GM18498 (cell line): ENCODE results near the gene NANOG.
"Not testable (repeated sequence)": the region's sequence is repeated elsewhere in the genome, so short reads cannot be mapped to it uniquely, and the experiment has no call there.

Experiments used
- ATAC-seq: cut with Tn5 transposase; IDR thresholded peaks from one replicate; pipeline ENCODE4 v1.9.1; 2021; ENCODE audit warnings: mild to moderate bottlenecking, moderate library complexity; ENCODE audit not compliant: unreplicated experiment

NANOG gene

DNA sequence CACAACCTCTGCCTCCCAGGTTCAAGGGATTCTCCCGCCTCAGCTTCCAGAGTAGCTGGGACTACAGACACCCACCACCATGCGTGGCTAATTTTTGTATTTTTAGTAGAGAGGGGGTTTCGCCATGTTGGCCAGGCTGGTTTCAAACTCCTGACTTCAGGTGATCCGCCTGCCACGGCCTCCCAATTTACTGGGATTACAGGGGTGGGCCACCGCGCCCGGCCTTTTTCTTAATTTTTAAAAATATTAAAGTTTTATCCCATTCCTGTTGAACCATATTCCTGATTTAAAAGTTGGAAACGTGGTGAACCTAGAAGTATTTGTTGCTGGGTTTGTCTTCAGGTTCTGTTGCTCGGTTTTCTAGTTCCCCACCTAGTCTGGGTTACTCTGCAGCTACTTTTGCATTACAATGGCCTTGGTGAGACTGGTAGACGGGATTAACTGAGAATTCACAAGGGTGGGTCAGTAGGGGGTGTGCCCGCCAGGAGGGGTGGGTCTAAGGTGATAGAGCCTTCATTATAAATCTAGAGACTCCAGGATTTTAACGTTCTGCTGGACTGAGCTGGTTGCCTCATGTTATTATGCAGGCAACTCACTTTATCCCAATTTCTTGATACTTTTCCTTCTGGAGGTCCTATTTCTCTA is at the start of gene NANOG:
NANOG (plus strand) TSS at position 519 of the 645 bp plus-strand sequence. CDS start 213 bp downstream, outside the sequence.
- not testable (repeated sequence) for ATAC-seq

DNA sequence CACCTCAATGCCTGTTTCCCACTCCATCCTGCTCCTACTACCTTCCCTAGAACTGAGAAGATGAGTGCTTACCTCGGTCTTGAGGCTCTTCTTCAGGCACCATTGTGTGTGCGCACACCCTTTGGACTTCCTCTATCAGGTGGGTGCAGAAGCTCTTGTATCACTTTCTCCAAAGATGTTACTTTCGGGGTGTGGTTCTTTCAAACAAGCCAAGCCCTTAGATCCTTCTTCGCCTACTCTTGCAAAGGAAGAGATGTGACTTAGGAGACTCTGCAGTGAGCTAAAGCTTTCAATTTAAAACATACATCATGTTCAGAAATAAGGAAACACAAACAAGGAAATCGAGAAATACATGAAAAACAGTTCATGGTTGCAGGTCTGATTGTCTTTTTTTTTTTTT is 42.0 kb upstream of the NANOG start, which contains the start of gene CLEC4C:
CLEC4C (minus strand) TSS at position 130 of the 400 bp plus-strand sequence; CDS start at position 103, 27 bp downstream.
- no peak for ATAC-seq

DNA sequence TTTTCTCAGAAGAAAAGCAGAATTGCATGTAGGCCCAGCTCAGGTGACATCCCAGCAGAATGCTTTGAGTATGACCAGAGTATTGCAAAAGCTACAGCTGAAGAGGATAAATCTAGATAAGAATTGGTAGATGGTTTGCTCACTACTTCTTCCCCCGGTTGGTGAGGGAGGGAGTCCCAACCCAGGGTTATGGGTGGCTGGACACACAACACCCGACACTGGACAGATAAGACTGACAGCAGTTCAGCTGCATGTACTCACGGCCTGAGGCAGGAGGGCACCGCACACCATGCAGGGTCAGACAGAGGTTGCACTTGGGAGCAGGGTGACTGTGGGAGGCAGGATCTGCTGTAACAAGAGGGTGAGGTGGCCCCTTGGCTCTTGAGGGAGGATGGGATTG is 40.4 kb upstream of the NANOG start:
- ATAC-seq, result no peak

GRCh38 chr12:7749442-7749841 is 39.8 kb upstream of the NANOG start:
- no peak for ATAC-seq

- ATAC-seq, result no peak
Measured at GRCh38 chr12:7750350-7750749, 38.9 kb upstream of the NANOG start.

GRCh38 chr12:7751394-7751793 is 37.8 kb upstream of the NANOG start:
- no peak for ATAC-seq

DNA sequence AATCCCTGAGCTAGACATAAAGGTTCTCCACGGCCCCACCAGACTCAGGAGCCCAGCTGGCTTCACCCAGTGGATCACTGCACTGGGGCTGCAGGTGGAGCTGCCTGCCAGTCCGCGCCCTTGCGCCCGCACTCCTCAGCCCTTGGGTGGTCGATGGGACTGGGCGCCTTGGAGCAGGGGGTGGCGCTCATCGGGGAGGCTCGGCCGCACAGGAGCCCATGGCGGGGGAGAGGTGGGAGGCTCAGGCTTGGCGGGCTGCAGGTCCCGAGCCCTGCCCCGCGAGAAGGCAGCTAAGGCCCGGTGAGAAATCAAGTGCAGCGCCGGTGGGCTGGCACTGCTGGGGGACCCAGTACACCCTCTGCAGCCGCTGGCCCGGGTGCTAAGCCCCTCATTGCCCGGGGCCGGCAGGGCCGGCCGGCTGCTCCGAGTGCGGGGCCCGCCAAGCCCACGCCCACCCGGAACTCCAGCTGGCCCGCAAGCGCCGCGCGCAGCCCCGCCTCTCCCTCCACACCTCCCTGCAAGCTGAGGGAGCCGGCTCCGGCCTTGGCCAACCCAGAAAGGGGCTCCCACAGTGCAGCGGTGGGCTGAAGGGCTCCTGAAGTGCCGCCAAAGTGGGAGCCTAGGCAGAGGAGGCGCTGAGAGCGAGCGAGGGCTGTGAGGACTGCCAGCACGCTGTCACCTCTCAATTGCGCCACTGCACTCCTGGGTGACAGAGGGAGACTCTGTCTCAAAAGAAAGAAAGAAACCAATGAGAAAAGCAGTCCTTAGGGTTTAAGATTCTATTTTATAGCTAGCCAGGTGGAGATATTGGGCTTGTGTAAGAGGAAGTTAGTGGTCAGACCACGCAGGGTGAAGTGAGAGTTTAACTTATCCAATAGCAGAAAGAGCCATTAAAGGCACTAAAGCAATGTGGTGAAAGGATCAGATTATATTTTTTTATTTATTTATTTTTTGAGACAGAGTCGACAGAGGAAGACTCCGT is 37.0 kb upstream of the NANOG start:
- not testable (repeated sequence) for ATAC-seq

GRCh38 chr12:7755668-7756067 is 33.5 kb upstream of the NANOG start:
- not testable (repeated sequence) for ATAC-seq

GRCh38 chr12:7756993-7757392 is 32.2 kb upstream of the NANOG start:
- no peak for ATAC-seq

DNA sequence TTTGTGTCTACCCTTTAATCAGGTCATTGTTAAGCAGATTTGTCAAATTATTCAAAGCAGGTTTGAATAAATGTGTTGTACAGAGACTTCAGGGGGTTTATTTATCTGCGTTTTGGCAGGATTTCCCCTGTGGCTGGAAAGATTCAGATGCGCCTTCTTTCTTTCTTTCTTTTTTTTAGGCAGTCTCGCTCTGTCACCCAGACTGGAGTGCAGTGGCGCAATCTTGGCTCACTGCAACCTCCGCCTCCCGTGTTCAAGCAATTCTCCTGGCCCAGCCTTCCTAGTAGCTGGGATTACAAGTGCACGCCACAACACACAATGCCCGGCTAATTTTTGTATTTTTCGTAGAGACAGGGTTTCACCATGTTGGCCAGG is 30.4 kb upstream of the NANOG start:
- ATAC-seq, result no peak

- no peak for ATAC-seq
Measured at GRCh38 chr12:7769999-7770398, 19.2 kb upstream of the NANOG start.

GRCh38 chr12:7781274-7781673 is 7.9 kb upstream of the NANOG start:
- no peak for ATAC-seq

DNA sequence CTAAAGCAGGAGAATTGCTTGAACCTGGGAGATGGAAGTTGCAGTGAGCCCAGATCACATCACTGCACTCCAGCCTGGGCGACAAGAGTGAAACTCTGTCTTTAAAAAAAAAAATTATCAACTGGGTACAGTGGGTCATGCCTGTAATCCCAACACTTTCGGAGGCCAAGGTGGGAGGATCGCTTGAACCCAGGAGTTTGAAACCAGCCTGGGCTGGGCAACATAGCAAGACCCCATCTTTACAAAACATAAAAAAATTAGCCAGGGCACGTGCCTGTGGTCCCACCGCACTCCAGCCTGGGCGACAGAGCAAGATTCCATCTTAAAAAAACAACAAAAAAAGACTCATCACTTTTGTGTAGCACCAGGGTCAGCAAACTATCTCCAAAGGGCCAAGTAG is 7.1 kb upstream of the NANOG start:
- no peak for ATAC-seq

DNA sequence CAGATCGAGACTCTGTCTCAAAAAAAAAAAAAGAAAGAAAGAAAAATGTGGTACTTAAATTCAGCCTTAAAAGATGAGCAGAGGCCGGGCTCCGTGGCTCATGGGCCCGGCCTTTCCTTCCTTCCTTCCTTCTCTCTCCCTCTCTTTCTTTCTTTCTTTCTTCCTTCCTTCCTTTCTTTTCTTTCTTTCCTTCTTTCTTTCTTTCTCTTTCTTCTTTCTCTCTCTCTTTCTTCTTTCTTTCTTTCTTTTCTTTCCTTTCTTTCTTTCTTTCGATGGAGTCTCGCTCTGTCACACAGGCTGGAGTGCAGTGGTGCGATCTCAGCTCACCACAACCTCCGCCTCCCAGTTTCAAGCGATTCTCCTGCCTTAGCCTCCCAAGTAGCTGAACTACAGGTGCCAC is 5.8 kb upstream of the NANOG start:
- ATAC-seq, result not testable (repeated sequence)

- no peak for ATAC-seq
Measured at GRCh38 chr12:7784701-7785100, 4.5 kb upstream of the NANOG start.

DNA sequence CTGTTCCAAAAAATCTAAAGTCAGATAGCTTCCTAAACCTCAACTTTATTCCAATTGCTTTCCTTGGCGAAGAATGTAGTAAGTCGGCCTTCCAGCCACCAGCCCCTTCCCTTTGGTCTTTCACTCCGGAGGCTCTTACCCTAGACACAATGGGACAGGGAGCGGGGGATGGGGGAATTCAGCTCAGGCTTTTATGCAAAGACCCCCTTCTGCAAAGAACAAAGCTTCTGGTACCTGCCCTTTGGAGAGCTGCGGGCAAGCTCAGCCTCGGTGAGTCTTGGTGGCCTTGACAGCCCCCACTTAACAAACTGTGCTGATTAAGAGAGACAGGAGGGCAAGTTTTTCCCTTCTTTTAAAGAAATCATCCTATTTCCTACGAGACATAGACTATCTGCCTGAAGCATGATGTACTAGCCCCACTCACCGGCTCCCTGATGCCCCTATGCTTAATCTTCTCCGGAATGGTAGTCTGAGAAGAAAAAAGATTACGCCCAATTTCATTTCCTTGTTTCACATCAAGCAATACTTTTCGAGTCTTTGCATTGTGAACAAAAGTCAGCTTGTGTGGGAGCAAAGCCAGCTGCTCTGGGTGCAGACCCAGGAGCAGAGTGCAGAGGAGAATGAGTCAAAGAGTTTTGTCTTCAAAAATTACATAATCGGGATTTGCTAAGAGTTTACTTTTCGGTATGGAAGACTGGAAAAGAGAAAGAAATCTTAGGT is 1.5 kb upstream of the NANOG start:
- ATAC-seq, result no peak

DNA sequence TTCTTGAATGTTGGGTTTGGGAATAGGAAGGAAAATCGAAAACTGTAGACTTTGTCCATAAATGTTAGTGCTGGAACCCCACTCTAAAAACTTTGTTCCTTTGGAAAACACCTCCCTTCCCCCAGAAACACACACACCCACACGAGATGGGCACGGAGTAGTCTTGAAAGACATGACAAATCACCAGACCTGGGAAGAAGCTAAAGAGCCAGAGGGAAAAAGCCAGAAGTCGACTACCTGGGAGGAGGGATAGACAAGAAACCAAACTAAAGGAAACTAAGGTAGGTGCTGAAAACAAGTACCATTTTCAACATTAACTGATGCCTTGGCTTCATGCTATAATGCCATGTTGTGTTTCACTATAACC is 925 bp upstream of the NANOG start:
- no peak for ATAC-seq

- no peak for ATAC-seq
Measured at GRCh38 chr12:7793211-7793610, 4.0 kb downstream of the NANOG start.

DNA sequence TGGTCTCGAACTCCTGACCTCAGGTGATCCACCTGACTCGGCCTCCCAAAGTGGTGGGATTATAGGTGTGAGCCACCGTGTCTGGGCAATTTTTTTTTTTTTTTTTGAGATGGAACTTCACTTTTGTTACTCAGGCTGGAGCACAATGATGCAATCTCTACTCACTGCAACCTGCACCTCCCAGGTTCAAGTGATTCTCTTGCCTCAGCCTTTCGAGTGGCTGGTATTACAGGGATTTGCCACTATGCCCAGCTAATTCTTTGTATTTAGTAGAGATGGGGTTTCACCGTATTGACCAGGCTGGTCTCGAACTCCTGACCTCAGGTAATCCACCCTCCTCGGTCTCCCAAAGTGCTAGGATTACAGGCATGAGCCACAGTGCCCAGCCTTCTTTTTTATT is 8.1 kb downstream of the NANOG start:
- not testable (repeated sequence) for ATAC-seq

- no peak for ATAC-seq
Measured at GRCh38 chr12:7797698-7798398, 8.6 kb downstream of the NANOG start.
